Loucy (cell line): ENCODE results near the gene PMVK.

Experiments used
- H2AFZ ChIP-seq: fragments of 200-600 bp; sonication (generic); 2 replicates; pipeline ENCODE4 v1.6.0; 2016; ENCODE audit warnings: antibody characterized with exemption, mild to moderate bottlenecking, low read length, moderate library complexity
- H3F3A ChIP-seq: fragments of 200-600 bp; 2 replicates; pipeline ENCODE4 v1.6.0; 2016; ENCODE audit warnings: antibody characterized with exemption, low read depth, mild to moderate bottlenecking
- H3K27me3 ChIP-seq: fragments of 200-600 bp; sonication (generic); 2 replicates; pipeline ENCODE4 v1.6.1; 2014; ENCODE audit warnings: low read length, mild to moderate bottlenecking; ENCODE audit not compliant: insufficient read depth, poor library complexity, severe bottlenecking
- H3K36me3 ChIP-seq: fragments of 200-600 bp; sonication (generic); 2 replicates; pipeline ENCODE4 v1.6.1; 2016; ENCODE audit warnings: low read length; ENCODE audit not compliant: insufficient read depth
- H3K4me1 ChIP-seq: fragments of 200-600 bp; sonication (generic); 2 replicates; pipeline ENCODE4 v1.5.1; 2014; ENCODE audit warnings: low read length, mild to moderate bottlenecking; ENCODE audit not compliant: insufficient read depth, poor library complexity, severe bottlenecking
- H3K4me2 ChIP-seq: fragments of 200-600 bp; sonication (generic); 2 replicates; pipeline ENCODE4 v1.6.0; 2014; ENCODE audit warnings: antibody characterized with exemption, low read length, low read depth, mild to moderate bottlenecking; ENCODE audit not compliant: poor library complexity, severe bottlenecking
- H3K4me3 ChIP-seq: fragments of 200-600 bp; sonication (generic); 2 replicates; pipeline ENCODE4 v1.5.1; 2014; ENCODE audit warnings: low read length, mild to moderate bottlenecking, mixed read lengths; ENCODE audit not compliant: poor library complexity, severe bottlenecking
- H3K79me2 ChIP-seq: fragments of 200-600 bp; sonication (generic); 2 replicates; pipeline ENCODE4 v1.6.1; 2014; ENCODE audit warnings: low read length; ENCODE audit not compliant: insufficient read depth
- H3K9ac ChIP-seq: fragments of 200-600 bp; sonication (generic); 2 replicates; pipeline ENCODE4 v1.6.0; 2014; ENCODE audit warnings: mild to moderate bottlenecking, low read depth, low read length, moderate library complexity; ENCODE audit not compliant: poor library complexity, severe bottlenecking
- H3K9me2 ChIP-seq: fragments of 200-600 bp; sonication (generic); replicated peaks from 2 replicates; pipeline ENCODE4 v1.6.1; 2016; ENCODE audit warnings: low read depth, low read length, mixed read lengths
- H3K9me3 ChIP-seq: fragments of 200-600 bp; sonication (generic); 2 replicates; pipeline ENCODE4 v1.6.1; 2014; ENCODE audit warnings: mild to moderate bottlenecking, antibody characterized with exemption, low read length, low read depth; ENCODE audit not compliant: insufficient read depth
- H4K20me1 ChIP-seq: fragments of 200-600 bp; sonication (generic); 2 replicates; pipeline ENCODE4 v1.6.0; 2014; ENCODE audit warnings: antibody characterized with exemption, low read length, mild to moderate bottlenecking; ENCODE audit not compliant: insufficient read depth, poor library complexity, severe bottlenecking
- CTCF ChIP-seq: fragments of 200-600 bp; sonication (generic); conservative IDR thresholded peaks from 2 replicates; pipeline ENCODE4 v1.5.1; 2014; ENCODE audit warnings: mild to moderate bottlenecking, antibody characterized with exemption, low read length
- EZH2phosphoT487 ChIP-seq: fragments of 200-600 bp; IDR thresholded peaks from 2 replicates; pipeline ENCODE4 v1.6.1; 2018; ENCODE audit warnings: antibody characterized with exemption, mild to moderate bottlenecking, moderate library complexity, borderline replicate concordance

The PMVK gene

GRCh38 chr1:154901591-154901990 is 34.9 kb downstream of the PMVK start:
- H3K9ac ChIP-seq, result no peak overlapping the region
- no peaks in the 10 kb centered on the region for H3F3A ChIP-seq
- no peak overlapping the region for H3K4me3 ChIP-seq
- H3K79me2 ChIP-seq, result no peaks in the 10 kb centered on the region
- H3K9me2 ChIP-seq, result no peaks in the 10 kb centered on the region
- no peak for TF ChIP-seq EZH2phosphoT487
- no peak for TF ChIP-seq CTCF
- H3K4me1 ChIP-seq, result no peaks in the 10 kb centered on the region
- H3K36me3 ChIP-seq, result no peaks in the 10 kb centered on the region
- no peak overlapping the region for H3K4me2 ChIP-seq
- no peaks in the 10 kb centered on the region for H3K9me3 ChIP-seq
- H3K27me3 ChIP-seq, result no peaks in the 10 kb centered on the region
- no peaks in the 10 kb centered on the region for H4K20me1 ChIP-seq
- no peak overlapping the region for H2AFZ ChIP-seq

- TF ChIP-seq EZH2phosphoT487 (no peak), CTCF (no peak)
- H3K4me3 ChIP-seq, result no peak overlapping the region
Measured at GRCh38 chr1:154899041-154899440, 37.5 kb downstream of the PMVK start.

GRCh38 chr1:154896771-154897286 is 39.7 kb downstream of the PMVK start:
- no peak overlapping the region for H3K4me2 ChIP-seq
- no peaks in the 10 kb centered on the region for H3F3A ChIP-seq
- H3K9ac ChIP-seq, result no peak overlapping the region
- no peaks in the 10 kb centered on the region for H4K20me1 ChIP-seq
- no peak overlapping the region for H2AFZ ChIP-seq
- H3K4me1 ChIP-seq, result no peaks in the 10 kb centered on the region
- peaks cover 5% of the 10 kb centered on the region for H3K9me3 ChIP-seq
- H3K36me3 ChIP-seq, result no peaks in the 10 kb centered on the region
- no peaks in the 10 kb centered on the region for H3K9me2 ChIP-seq
- no peak for TF ChIP-seq EZH2phosphoT487
- TF ChIP-seq CTCF, result no peak
- no peak overlapping the region for H3K4me3 ChIP-seq
- no peaks in the 10 kb centered on the region for H3K27me3 ChIP-seq
- no peaks in the 10 kb centered on the region for H3K79me2 ChIP-seq

More at GRCh38 chr1:154899041-154899440, 37.5 kb downstream of the PMVK start:
- no peak overlapping the region for H2AFZ ChIP-seq
- H3K4me2 ChIP-seq, result no peak overlapping the region
- H3K4me1 ChIP-seq, result no peaks in the 10 kb centered on the region
- no peaks in the 10 kb centered on the region for H3K27me3 ChIP-seq
- no peaks in the 10 kb centered on the region for H3K9me3 ChIP-seq
- H4K20me1 ChIP-seq, result no peaks in the 10 kb centered on the region
- no peaks in the 10 kb centered on the region for H3K36me3 ChIP-seq
- no peaks in the 10 kb centered on the region for H3F3A ChIP-seq
- H3K9me2 ChIP-seq, result no peaks in the 10 kb centered on the region
- no peak overlapping the region for H3K9ac ChIP-seq
- H3K79me2 ChIP-seq, result no peaks in the 10 kb centered on the region
